Inflammatory macrophage treated with lipopolysaccharide for 4 hours (primary cell): ENCODE results near the gene COL5A1.
"Not testable (repeated sequence)": the region's sequence is repeated elsewhere in the genome, so short reads cannot be mapped to it uniquely, and the experiment has no call there.

Experiments
- DNase-seq: peaks from one replicate; pipeline ENCODE4 v3.0.0-alpha.2; 2020

COL5A1 gene

GRCh38 chr9:134641990-134642384 is 384 bp downstream of the COL5A1 start:
- no peak for DNase-seq

- no peak for DNase-seq
Observed at GRCh38 chr9:134642385-134643181, 980 bp downstream of the COL5A1 start.

GRCh38 chr9:134643222-134643671 is 1.6 kb downstream of the COL5A1 start:
- no peak for DNase-seq

- DNase-seq = not testable (repeated sequence)
Observed at GRCh38 chr9:134644401-134644724, 2.8 kb downstream of the COL5A1 start.

- DNase-seq = no peak
Observed at GRCh38 chr9:134644725-134645606, 3.4 kb downstream of the COL5A1 start.

- DNase-seq = no peak
Observed at GRCh38 chr9:134645607-134646365, 4.2 kb downstream of the COL5A1 start.

GRCh38 chr9:134647359-134648080 is 5.9 kb downstream of the COL5A1 start:
- no peak for DNase-seq

- DNase-seq = no peak
Observed at GRCh38 chr9:134648701-134649530, 7.3 kb downstream of the COL5A1 start.

GRCh38 chr9:134650431-134651190 is 9.0 kb downstream of the COL5A1 start:
- DNase-seq = no peak

GRCh38 chr9:134651226-134651905 is 9.8 kb downstream of the COL5A1 start:
- DNase-seq = no peak

- DNase-seq = no peak
Observed at GRCh38 chr9:134652291-134653225, 11.0 kb downstream of the COL5A1 start.

- DNase-seq = no peak
Observed at GRCh38 chr9:134653259-134654009, 11.8 kb downstream of the COL5A1 start.

GRCh38 chr9:134655101-134655500 is 13.5 kb downstream of the COL5A1 start:
- DNase-seq = no peak

- DNase-seq = no peak
Observed at GRCh38 chr9:134655586-134656333, 14.2 kb downstream of the COL5A1 start.

- DNase-seq = no peak
Observed at GRCh38 chr9:134656334-134657006, 14.9 kb downstream of the COL5A1 start.

- no peak for DNase-seq
Observed at GRCh38 chr9:134657666-134658377, 16.2 kb downstream of the COL5A1 start.
